Mesendoderm (in vitro differentiated cells): Measurements from ENCODE around the gene MRPL53.

Experiments
- DNase-seq: peaks from one replicate; pipeline ENCODE4 v3.0.0; 2013
- H2AK5ac ChIP-seq: 2 replicates; pipeline ENCODE4 v1.6.1; 2013; ENCODE audit warnings: low read length, inconsistent platforms
- H2BK120ac ChIP-seq: 2 replicates; pipeline ENCODE4 v1.6.1; 2013; ENCODE audit warnings: low read depth, mild to moderate bottlenecking, low read length, moderate library complexity, mixed read lengths
- H2BK15ac ChIP-seq: replicated peaks from 2 replicates; pipeline ENCODE4 v1.6.1; 2013; ENCODE audit warnings: low read depth, mild to moderate bottlenecking, moderate library complexity
- H2BK5ac ChIP-seq: 2 replicates; pipeline ENCODE4 v1.6.1; 2013; ENCODE audit warnings: low read length, inconsistent platforms
- H3K18ac ChIP-seq: 2 replicates; pipeline ENCODE4 v1.6.1; 2013; ENCODE audit warnings: mild to moderate bottlenecking, low read length, mixed read lengths
- H3K23ac ChIP-seq: one replicate; pipeline ENCODE4 v1.6.1; 2013; ENCODE audit warnings: low read length
- H3K27ac ChIP-seq: 2 replicates; pipeline ENCODE4 v1.5.1; 2013; ENCODE audit warnings: low read depth, mild to moderate bottlenecking, inconsistent platforms, low read length, moderate library complexity
- H3K27me3 ChIP-seq: 2 replicates; pipeline ENCODE4 v1.6.1; 2013; ENCODE audit warnings: low read length, control low read depth, mild to moderate bottlenecking, inconsistent platforms; ENCODE audit not compliant: insufficient read depth, poor library complexity
- H3K36me3 ChIP-seq: 2 replicates; pipeline ENCODE4 v1.6.1; 2013; ENCODE audit warnings: low read length, inconsistent platforms; ENCODE audit not compliant: control insufficient read depth, insufficient read depth
- H3K4ac ChIP-seq: one replicate; pipeline ENCODE4 v1.6.1; 2013; ENCODE audit warnings: low read depth, mild to moderate bottlenecking, low read length, moderate library complexity
- H3K4me1 ChIP-seq: 2 replicates; pipeline ENCODE4 v1.6.1; 2013; ENCODE audit warnings: low read depth, low read length, inconsistent platforms; ENCODE audit not compliant: control insufficient read depth
- H3K4me2 ChIP-seq: 2 replicates; pipeline ENCODE4 v1.6.1; 2013; ENCODE audit warnings: low read length
- H3K4me3 ChIP-seq: 2 replicates; pipeline ENCODE4 v1.5.1; 2013; ENCODE audit warnings: mild to moderate bottlenecking, low read length
- H3K56ac ChIP-seq: one replicate; pipeline ENCODE4 v1.6.1; 2013; ENCODE audit warnings: low read length
- H3K79me1 ChIP-seq: 2 replicates; pipeline ENCODE4 v1.6.1; 2013; ENCODE audit warnings: low read length, inconsistent platforms
- H3K79me2 ChIP-seq: 2 replicates; pipeline ENCODE4 v1.6.1; 2013; ENCODE audit warnings: mild to moderate bottlenecking, low read length; ENCODE audit not compliant: control insufficient read depth, insufficient read depth
- H3K9ac ChIP-seq: 2 replicates; pipeline ENCODE4 v1.6.1; 2013; ENCODE audit warnings: low read length, inconsistent platforms
- H4K5ac ChIP-seq: one replicate; pipeline ENCODE4 v1.6.1; 2013; ENCODE audit warnings: low read length
- H4K8ac ChIP-seq: one replicate; pipeline ENCODE4 v1.6.1; 2013; ENCODE audit warnings: low read depth, mild to moderate bottlenecking, control low read depth, low read length, moderate library complexity
- WGBS: extraction: QIAGEN DNeasy Blood & Tissue Kit; methylation state at CpG from one replicate; pipeline ENCODE4 v1.1.7; 2013; ENCODE audit warnings: low lambda C conversion rate, missing lambda C conversion rate; ENCODE audit not compliant: insufficient coverage; ENCODE audit errors: extremely low coverage; 5-methylcytosine and 5-hydroxymethylcytosine counted together

The MRPL53 gene

GRCh38 chr2:74423231-74424095 lies 49.0 kb downstream of the MRPL53 start:
- no peak overlapping the region for H2AK5ac ChIP-seq
- no peak overlapping the region for H2BK5ac ChIP-seq
- H3K4me1 ChIP-seq = peaks cover 13% of the 10 kb centered on the region
- no peak overlapping the region for H2BK120ac ChIP-seq
- no peak overlapping the region for H4K8ac ChIP-seq
- H3K23ac ChIP-seq = no peak overlapping the region
- H3K27ac ChIP-seq = no peak overlapping the region
- no peak overlapping the region for H3K4ac ChIP-seq
- WGBS = no CpG with 5 or more reads among the region's 9 CpGs
- no peak overlapping the region for H3K18ac ChIP-seq
- no peak overlapping the region for H3K4me2 ChIP-seq
- H3K79me2 ChIP-seq = no peaks in the 10 kb centered on the region
- H3K4me3 ChIP-seq = no peak overlapping the region
- no peak overlapping the region for H2BK15ac ChIP-seq
- DNase-seq = no peak
- no peaks in the 10 kb centered on the region for H3K27me3 ChIP-seq
- H3K36me3 ChIP-seq = peaks cover 5% of the 10 kb centered on the region
- no peak overlapping the region for H3K9ac ChIP-seq
- no peak overlapping the region for H4K5ac ChIP-seq
- no peak overlapping the region for H3K56ac ChIP-seq
- no peaks in the 10 kb centered on the region for H3K79me1 ChIP-seq
